SK-N-SH (cell line): Measurements from ENCODE around the gene BCLAF1.

Experiments used
- CTCF ChIP-seq: fragments of 200-600 bp; sonication (generic); IDR thresholded peaks from 2 replicates; pipeline ENCODE4 v1.6.1; 2017; ENCODE audit warnings: antibody characterized with exemption, mild to moderate bottlenecking, moderate library complexity
- ELF1 ChIP-seq: IDR thresholded peaks from 2 replicates; pipeline ENCODE4 v1.4.0; 2012
- EP300 ChIP-seq, 2 experiments: IDR thresholded peaks; 2 replicates each; pipeline versions ENCODE4 v1.4.0 to v1.6.1; 2012; ENCODE audit warnings: borderline replicate concordance in 1 of 2, low read depth in 1 of 2, low read length in 1 of 2
- JUND ChIP-seq: IDR thresholded peaks from 2 replicates; pipeline ENCODE4 v1.4.0; 2012
- PBX3 ChIP-seq: IDR thresholded peaks from 2 replicates; pipeline ENCODE4; 2012
- USF2 ChIP-seq: fragments of 150-350 bp; IDR thresholded peaks from 2 replicates; pipeline ENCODE4 v1.6.1; 2017; ENCODE audit warnings: antibody characterized with exemption, low read length, low read depth, borderline replicate concordance
- TF ChIP-seq, protein P1 (sequence below): IDR thresholded peaks from 2 replicates; pipeline ENCODE4 v1.4.0; 2012; ENCODE audit warnings: low read depth

DNA sequence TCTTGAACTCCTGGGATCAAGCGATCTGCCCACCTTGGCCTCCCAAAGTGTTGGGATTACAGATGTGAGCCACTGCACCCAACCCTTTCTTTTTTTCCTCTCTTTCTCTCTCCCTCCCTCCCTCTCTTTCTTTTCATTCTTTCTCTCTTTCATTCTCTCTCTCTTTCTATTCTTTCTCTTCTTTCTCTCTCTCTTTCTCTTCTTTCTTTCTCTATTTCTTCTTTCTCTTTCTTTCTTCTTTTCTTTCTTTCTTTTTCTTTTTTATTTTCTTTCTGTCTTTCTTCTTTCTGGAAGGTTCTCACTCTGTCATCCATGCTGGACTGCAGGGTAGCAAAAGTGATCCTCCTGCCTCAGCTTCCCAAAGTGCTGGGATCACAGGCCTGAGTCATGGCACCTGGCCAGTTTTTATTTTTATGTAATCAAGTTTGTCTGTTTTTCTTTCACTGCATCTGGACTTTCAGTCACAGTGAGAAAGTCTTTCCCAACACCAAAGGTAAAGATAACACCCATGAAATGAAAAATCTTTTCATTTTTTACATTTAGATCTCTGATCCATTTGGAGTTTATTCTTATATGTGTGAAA lies 20.2 kb upstream of the BCLAF1 start:
- TF ChIP-seq JUND (no peak), CTCF (no peak), EP300 (IDR thresholded peaks at IDR 0.05; ENCODE audit: borderline replicate concordance in 1 of 2, low read depth in 1 of 2, low read length in 1 of 2) (no peak), USF2 (no peak), PBX3 (no peak), ELF1 (no peak)
- TF ChIP-seq, protein P1, sequence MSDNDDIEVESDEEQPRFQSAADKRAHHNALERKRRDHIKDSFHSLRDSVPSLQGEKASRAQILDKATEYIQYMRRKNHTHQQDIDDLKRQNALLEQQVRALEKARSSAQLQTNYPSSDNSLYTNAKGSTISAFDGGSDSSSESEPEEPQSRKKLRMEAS: no peak
